HG03342 (cell line): Measurements from ENCODE around the gene SLC17A7.
"Not testable (repeated sequence)": the region's sequence is repeated elsewhere in the genome, so short reads cannot be mapped to it uniquely, and the experiment has no call there.

Experiments used
- ATAC-seq: cut with Tn5 transposase; IDR thresholded peaks from one replicate; pipeline ENCODE4 v1.9.1; 2021; ENCODE audit warnings: mild to moderate bottlenecking, moderate library complexity; ENCODE audit not compliant: unreplicated experiment

SLC17A7 gene

GRCh38 chr19:49470615-49470978, 29.3 kb upstream of the SLC17A7 start:
- no peak for ATAC-seq

DNA sequence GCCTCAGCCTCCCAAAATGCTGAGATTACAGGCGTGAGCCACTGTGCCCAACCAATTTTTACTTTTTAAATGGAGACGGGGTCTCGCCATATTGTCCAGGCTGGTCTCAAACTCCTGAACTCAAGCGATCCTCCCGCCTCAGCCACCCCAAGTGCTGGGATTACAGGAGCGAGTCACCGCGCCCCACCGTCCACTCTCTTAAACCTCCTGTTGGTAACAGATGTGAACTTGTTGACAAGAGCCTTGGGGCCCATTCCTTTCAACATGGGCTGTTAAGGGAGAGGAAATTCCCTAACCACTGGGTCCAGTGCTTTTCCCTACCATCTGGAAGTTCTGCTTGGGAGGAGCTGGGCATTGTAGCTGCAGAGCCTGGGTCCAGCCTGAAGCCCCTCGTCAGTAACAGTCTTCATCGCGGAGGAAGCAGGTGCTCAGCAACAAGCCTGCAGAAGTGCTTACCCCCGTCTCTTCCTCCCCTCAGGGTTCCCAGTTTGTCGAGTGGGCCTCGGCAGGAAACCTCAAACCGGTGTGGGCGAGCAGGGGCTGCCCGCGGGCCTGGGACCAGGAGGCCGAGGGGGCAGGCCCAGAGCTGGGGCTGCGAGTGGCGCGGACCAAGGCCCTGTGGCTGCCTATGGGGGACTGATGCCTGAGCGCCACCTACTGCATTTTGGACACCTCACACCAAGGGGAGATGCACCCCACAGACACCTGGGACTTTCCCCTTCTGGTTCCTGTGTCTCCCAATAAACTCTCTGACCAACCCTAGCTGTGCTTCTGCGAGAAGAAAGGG, 28.7 kb upstream of the SLC17A7 start:
- ATAC-seq = peak; percentile 38

DNA sequence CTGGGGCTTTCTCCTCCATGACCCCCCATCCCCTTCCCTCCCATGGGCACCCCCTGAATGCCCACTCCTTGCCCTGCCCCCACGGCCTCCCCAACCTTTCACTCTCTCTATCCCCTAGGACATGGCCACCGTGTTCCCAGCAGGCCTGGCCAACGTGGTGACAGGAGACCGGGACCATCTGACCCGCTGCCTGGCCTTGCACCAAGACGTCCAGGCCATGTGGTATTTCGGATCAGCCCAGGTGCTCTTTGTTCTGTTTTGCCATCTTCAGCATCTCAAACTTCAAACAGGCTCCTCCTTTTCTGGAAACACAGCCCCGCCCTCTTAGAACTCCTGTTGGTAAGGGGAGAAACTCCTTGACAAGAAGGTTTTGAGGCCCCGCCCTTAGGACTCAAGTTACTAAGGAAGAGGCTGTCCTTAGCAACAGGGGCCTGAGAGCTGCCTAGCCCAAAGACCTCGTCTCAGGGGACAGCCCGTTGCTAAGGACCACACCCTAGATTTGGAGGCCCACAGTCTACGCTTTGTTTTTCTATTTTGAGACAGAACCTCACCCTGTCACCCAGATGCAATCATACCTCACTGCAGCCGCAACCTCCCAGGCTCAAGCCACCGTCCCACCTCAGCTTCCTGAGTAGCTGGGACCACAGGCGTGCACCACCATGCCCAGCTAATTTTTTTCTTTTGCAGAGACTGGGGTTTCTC, 27.6 kb upstream of the SLC17A7 start:
- peak; percentile 58 for ATAC-seq

GRCh38 chr19:49468199-49468598, 26.9 kb upstream of the SLC17A7 start:
- ATAC-seq = no peak

GRCh38 chr19:49465371-49465770, 24.0 kb upstream of the SLC17A7 start:
- no peak for ATAC-seq

DNA sequence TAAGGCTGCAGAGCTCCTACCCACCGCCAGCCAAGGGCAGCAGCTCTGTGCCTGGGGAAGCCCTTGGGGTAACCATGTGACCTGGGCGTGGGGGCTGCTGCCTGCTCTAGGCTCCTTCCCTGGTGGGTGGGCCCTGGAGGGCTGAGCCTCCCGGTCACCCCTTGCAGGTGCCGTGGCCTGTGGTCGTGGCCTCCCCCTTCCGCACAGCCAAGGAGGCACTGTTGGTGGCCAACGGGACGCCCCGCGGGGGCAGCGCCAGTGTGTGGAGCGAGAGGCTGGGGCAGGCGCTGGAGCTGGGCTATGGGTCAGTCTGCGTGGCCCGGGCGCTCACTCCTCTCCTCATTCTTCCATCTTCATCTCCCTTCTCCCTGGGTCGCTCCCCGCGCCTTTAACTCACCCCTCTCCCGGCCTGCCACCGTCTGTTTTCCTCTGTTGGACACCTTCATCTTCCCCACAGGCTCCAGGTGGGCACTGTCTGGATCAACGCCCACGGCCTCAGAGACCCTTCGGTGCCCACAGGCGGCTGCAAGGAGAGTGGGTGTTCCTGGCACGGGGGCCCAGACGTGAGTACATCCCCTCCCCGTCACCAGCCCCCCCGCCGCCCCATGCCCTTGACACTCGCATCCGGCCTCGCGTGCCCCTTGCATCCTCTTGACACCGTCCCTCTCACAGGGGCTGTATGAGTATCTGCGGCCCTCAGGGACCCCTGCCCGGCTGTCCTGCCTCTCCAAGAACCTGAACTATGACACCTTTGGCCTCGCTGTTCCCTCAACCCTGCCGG, 22.8 kb upstream of the SLC17A7 start:
- ATAC-seq = no peak

- ATAC-seq = no peak
These were observed 21.2 kb upstream of the SLC17A7 start for GRCh38 chr19:49462492-49462891.

GRCh38 chr19:49461656-49462055, 20.3 kb upstream of the SLC17A7 start:
- ATAC-seq = no peak

DNA sequence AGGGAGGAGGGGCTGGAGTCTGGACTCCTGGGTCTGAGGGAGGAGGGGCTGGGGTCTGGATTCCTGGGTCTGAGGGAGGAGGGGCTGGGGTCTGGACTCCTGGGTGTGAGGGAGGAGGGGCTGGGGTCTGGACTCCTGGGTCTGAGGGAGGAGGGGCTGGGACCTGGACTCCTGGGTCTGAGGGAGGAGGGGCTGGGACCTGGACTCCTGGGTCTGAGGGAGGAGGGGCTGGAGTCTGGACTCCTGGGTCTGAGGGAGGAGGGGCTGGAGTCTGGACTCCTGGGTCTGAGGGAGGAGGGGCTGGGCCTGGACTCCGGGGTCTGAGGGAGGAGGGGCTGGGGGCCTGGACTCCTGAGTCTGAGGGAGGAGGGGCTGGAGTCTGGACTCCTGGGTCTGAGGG, 19.8 kb upstream of the SLC17A7 start:
- not testable (repeated sequence) for ATAC-seq

- no peak for ATAC-seq
These were observed 18.1 kb upstream of the SLC17A7 start for GRCh38 chr19:49459388-49459787.

DNA sequence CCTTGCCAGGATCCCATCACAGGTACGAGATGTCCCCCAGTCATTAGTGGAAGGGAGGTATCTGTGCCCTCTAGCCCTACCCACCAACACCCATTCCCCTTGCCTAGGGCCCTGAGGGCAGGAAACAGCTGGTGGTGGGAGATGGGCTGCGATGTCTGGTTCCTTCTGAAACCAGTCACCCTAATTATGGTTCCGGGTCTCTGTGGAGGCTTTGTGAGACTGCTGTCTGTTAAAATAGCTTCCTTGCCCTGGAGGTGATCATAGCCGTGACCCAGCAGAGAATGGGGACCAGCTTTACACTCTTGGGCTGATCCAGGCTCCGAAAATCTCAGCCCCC, 17.2 kb upstream of the SLC17A7 start:
- ATAC-seq = no peak

- no peak for ATAC-seq
These were observed 15.0 kb upstream of the SLC17A7 start for GRCh38 chr19:49456326-49456725.

GRCh38 chr19:49455773-49456172, 14.4 kb upstream of the SLC17A7 start:
- ATAC-seq = no peak

- ATAC-seq = no peak
These were observed 12.5 kb upstream of the SLC17A7 start for GRCh38 chr19:49453757-49454240.

DNA sequence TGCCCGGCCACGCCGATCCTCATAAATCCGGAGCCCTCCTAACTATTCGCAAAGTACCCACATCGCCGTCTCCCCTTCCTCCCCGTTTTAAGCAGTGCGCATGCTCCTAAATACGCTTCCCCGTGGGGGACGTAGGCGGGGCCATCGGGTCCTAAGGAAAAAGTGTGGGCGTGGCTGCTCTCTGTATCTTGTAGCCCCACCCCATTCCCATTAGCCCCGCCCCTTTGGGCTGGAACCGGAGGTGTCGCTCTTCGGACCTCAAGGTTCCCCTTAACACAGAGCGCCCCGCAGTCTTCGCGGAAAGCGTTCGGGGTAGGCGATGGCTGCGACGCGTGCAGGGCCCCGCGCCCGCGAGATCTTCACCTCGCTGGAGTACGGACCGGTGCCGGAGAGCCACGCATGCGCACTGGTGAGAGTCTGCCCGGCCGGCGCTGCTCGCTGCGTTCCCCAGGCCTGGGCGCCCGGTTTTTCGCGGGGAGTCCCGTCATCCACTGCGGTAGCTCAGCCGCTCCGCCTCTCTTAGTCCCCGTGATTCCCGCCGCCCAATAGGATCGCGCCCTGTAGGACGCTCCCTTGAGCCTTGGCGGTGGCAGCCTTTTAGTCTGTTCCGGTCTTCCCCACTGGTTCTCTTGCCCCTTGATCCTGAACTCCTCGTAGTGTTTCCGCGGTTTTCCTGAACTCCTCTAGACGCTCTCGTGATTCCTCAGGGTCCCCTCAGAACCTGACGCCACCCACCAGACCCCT, 11.9 kb upstream of the SLC17A7 start, which contains the start of gene ALDH16A1:
TSS of gene ALDH16A1 (plus strand) at position 213 of the 744 bp plus-strand sequence. CDS start at position 320, 107 bp downstream.
- peak; percentile 77 for ATAC-seq

DNA sequence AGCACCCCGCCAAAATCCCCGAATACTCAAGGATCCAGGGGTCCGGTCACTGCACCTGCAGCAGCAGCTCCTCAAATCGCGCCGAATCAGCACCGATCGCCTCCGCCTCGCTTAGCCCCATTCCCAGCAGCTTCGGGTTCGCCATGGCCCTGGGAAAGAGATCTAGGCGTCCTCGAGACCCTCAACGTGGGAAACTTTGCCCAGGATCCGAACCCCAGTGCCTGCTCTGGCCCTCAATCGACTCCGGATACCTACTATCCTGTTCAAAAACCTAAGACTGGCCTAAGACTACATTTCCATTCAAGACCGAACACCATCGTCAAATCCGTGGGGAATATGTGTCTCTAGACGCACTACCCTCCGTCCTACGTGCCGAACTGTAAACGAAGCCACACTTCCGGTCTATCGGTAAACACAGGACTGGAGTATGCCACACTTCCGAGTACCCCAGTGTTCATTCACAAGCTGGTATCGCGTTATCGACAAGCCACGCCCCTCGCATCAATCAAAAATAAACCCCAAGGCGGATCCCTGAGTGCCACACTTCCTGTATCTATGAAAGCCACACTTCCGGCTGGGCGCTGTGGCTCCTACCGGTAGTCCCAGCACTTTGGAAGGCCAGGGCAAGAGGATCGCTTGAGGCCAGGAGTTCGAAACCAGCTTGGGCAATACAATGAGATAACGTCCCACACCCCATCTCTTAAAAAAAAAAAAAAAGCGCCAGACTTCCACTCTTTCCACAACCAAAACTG, 10.3 kb upstream of the SLC17A7 start, which contains the start of gene PIH1D1:
TSS of gene PIH1D1 (minus strand) at position 385 of the 752 bp plus-strand sequence. CDS start at position 145, 240 bp downstream.
- peak; percentile 59 for ATAC-seq

DNA sequence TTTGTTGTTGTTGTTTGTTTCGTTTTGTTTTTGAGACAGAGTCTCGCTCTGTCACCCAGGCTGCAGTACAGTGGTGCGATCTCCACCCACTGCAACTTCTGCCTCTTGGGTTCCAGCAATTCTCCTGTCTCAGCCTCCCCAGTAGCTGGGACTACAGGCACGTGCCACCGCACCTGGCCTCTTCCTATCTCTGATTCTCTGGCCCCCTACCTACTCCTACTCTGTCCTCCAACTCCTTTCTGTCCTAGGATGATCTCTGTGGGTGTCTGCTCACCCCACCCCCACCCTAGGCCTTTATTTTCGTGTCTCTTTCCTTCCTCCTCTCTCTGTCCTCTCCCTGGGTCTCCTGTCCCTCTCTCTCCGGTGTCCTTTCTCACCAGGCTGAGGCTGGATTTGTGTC, 9.1 kb upstream of the SLC17A7 start:
- no peak for ATAC-seq

GRCh38 chr19:49448432-49448786, 7.1 kb upstream of the SLC17A7 start:
- ATAC-seq = no peak

- no peak for ATAC-seq
These were observed 6.4 kb upstream of the SLC17A7 start for GRCh38 chr19:49447485-49448431.
